ENCODE results near the gene SYNE3.

SYNE3 gene

GRCh38 chr14:95479494-95479893 is 37.0 kb downstream of the SYNE3 start:
- DNase-seq (ENCODE audit: low spot score): no peak
- POLR2A ChIA-PET (ENCODE audit: low non-redundant PET): no interaction called here
- H3K27ac ChIP-seq: peak overlapping the region; percentile 85
- CTCF ChIA-PET: interaction anchor here (0.7 kb wide), 1 partner anchor 258 kb away, joined by 3 read pairs; no protein-coding TSS in a partner anchor
- no peak for TF ChIP-seq CTCF (conservative IDR thresholded peaks at IDR 0.05; ENCODE audit: low read depth)

- no peak for DNase-seq (ENCODE audit: low spot score)
- POLR2A ChIA-PET (ENCODE audit: low non-redundant PET): no interaction called here
- H3K27ac ChIP-seq: no peak overlapping the region
- no peak for TF ChIP-seq CTCF (conservative IDR thresholded peaks at IDR 0.05; ENCODE audit: low read depth)
- CTCF ChIA-PET: no interaction called here
These were observed 37.6 kb downstream of the SYNE3 start for GRCh38 chr14:95478818-95479217.

- 0 out of 2 replicates have a peak overlapping the region, but pooled peaks have one; percentile 4 for H3K27ac ChIP-seq
- TF ChIP-seq CTCF (conservative IDR thresholded peaks at IDR 0.05; ENCODE audit: low read depth): no peak
- CTCF ChIA-PET: no interaction called here
- DNase-seq (ENCODE audit: low spot score): no peak
- POLR2A ChIA-PET (ENCODE audit: low non-redundant PET): no interaction called here
These were observed 38.1 kb downstream of the SYNE3 start for GRCh38 chr14:95478309-95478708.

GRCh38 chr14:95477411-95478269 is 38.8 kb downstream of the SYNE3 start:
- 0 out of 2 replicates have a peak overlapping the region, but pooled peaks have one; percentile 4 for H3K27ac ChIP-seq
- ChIA-PET CTCF (no interaction called here), POLR2A (ENCODE audit: low non-redundant PET) (no interaction called here)
- no peak for TF ChIP-seq CTCF (conservative IDR thresholded peaks at IDR 0.05; ENCODE audit: low read depth)
- no peak for DNase-seq (ENCODE audit: low spot score)

- no peak overlapping the region for H3K27ac ChIP-seq
- TF ChIP-seq CTCF (conservative IDR thresholded peaks at IDR 0.05; ENCODE audit: low read depth): no peak
- no peak for DNase-seq (ENCODE audit: low spot score)
- ChIA-PET POLR2A (ENCODE audit: low non-redundant PET) (no interaction called here), CTCF (no interaction called here)
These were observed 39.7 kb downstream of the SYNE3 start for GRCh38 chr14:95476747-95477146.

GRCh38 chr14:95475540-95476240 is 40.8 kb downstream of the SYNE3 start:
- no peak overlapping the region for H3K27ac ChIP-seq
- no peak for DNase-seq (ENCODE audit: low spot score)
- POLR2A ChIA-PET (ENCODE audit: low non-redundant PET): no interaction called here
- CTCF ChIA-PET: no interaction called here
- no peak for TF ChIP-seq CTCF (conservative IDR thresholded peaks at IDR 0.05; ENCODE audit: low read depth)

All from RWPE1 (cell line).